Measurements from ENCODE around the gene ABCA6. TPM values are rescaled to one million over a fixed set of nuclear protein-coding genes. Genes with fewer than 3 reads are reported as not detected.
A peak's percentile ranks its signal among the peaks of the same experiment; 100 is the strongest.
"Not testable (repeated sequence)": the region's sequence is repeated elsewhere in the genome, so short reads cannot be mapped to it uniquely, and the experiment has no call there.

The ABCA6 gene, protein sequence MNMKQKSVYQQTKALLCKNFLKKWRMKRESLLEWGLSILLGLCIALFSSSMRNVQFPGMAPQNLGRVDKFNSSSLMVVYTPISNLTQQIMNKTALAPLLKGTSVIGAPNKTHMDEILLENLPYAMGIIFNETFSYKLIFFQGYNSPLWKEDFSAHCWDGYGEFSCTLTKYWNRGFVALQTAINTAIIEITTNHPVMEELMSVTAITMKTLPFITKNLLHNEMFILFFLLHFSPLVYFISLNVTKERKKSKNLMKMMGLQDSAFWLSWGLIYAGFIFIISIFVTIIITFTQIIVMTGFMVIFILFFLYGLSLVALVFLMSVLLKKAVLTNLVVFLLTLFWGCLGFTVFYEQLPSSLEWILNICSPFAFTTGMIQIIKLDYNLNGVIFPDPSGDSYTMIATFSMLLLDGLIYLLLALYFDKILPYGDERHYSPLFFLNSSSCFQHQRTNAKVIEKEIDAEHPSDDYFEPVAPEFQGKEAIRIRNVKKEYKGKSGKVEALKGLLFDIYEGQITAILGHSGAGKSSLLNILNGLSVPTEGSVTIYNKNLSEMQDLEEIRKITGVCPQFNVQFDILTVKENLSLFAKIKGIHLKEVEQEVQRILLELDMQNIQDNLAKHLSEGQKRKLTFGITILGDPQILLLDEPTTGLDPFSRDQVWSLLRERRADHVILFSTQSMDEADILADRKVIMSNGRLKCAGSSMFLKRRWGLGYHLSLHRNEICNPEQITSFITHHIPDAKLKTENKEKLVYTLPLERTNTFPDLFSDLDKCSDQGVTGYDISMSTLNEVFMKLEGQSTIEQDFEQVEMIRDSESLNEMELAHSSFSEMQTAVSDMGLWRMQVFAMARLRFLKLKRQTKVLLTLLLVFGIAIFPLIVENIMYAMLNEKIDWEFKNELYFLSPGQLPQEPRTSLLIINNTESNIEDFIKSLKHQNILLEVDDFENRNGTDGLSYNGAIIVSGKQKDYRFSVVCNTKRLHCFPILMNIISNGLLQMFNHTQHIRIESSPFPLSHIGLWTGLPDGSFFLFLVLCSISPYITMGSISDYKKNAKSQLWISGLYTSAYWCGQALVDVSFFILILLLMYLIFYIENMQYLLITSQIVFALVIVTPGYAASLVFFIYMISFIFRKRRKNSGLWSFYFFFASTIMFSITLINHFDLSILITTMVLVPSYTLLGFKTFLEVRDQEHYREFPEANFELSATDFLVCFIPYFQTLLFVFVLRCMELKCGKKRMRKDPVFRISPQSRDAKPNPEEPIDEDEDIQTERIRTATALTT (N-terminal part only)
- total RNA-seq, result 32.0 and 100 TPM in 2 replicates

DNA sequence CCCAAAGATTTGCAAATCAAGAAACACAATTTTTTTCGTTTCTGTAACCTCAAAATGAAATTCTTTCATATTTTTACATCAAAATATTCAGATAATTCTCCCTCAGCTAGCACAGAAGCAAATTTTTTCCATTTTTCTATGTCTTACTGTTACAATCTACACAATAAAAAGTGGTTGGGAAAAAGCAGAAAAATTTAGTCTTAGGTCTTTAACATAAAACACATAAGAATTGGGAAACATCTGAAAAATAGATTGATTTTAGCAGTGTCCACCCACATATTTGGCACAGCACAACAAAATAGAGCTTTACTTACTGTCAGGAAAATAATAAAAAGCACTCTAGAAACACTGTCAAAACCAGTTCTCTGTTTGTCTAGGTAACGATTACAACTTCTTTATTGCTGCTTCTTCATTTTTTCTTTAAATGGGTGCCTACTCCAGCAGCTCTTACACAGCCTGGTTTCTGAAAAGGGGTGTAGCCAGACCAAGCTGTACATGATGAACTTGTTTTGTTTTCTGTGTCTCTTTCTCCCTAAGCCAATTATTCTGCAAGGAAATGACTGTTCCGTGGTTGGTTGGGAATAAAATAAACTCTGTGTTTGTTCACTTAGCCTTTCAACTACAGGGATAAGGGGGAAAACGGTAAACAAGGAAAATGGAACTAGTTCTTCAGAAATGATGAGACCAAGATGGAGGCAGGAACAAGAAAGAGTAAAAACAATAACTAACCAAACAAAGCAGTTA lies at the start of gene ABCA6:
Gene ABCA6 (minus strand): TSS at position 465 of the 744 bp plus-strand sequence. CDS start 1,192 bp downstream, outside the sequence.
- DNase-seq (ENCODE audit: low read depth, low spot score), result peak; percentile 60

- no peak for DNase-seq (ENCODE audit: low read depth, low spot score)
Observed at GRCh38 chr17:69188796-69189195, 47.1 kb upstream of the ABCA6 start.

DNA sequence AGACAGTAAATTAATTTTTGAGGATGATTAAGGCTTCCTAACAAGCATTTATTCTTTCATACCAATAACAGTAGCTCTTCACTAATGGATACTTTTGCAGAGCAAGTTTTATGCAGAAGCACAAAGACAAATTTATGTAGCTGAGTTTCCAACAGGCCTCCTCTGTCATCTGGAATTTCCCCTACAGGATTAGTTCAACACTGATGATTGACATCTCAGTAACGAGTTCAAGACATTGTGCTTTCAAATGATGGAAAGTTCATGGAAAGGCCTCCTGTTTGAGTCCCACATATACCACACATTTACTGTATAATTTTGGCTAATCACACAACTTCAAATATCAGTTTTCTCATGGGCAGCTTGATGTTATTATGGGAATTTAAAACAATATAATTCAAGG lies 46.4 kb upstream of the ABCA6 start:
- no peak for DNase-seq (ENCODE audit: low read depth, low spot score)

GRCh38 chr17:69187294-69187693 lies 45.6 kb upstream of the ABCA6 start:
- no peak for DNase-seq (ENCODE audit: low read depth, low spot score)

GRCh38 chr17:69179227-69179952 lies 37.7 kb upstream of the ABCA6 start:
- DNase-seq (ENCODE audit: low read depth, low spot score), result no peak

GRCh38 chr17:69176457-69176795 lies 34.7 kb upstream of the ABCA6 start:
- DNase-seq (ENCODE audit: low read depth, low spot score), result no peak

- DNase-seq (ENCODE audit: low read depth, low spot score), result no peak
Observed at GRCh38 chr17:69175625-69176456, 34.1 kb upstream of the ABCA6 start.

DNA sequence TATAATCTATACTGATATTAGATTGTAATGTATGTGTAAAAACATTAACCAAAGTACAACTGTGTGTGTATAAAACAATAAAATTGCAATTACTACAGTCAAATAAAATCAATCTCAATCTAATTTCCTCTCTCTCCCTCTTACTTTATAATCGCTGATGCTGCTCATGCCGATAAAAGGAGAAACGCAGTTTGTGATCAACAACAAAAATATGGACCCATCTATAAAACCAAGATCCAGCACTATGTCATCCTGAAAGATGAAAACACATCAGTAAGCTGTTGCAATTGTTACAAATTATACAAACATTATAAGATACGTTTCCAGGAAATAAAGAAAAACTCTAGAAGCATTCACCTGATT lies 33.5 kb upstream of the ABCA6 start:
- no peak for DNase-seq (ENCODE audit: low read depth, low spot score)

- DNase-seq (ENCODE audit: low read depth, low spot score), result no peak
Observed at GRCh38 chr17:69173118-69173517, 31.4 kb upstream of the ABCA6 start.

- DNase-seq (ENCODE audit: low read depth, low spot score), result no peak
Observed at GRCh38 chr17:69170377-69170776, 28.7 kb upstream of the ABCA6 start.

DNA sequence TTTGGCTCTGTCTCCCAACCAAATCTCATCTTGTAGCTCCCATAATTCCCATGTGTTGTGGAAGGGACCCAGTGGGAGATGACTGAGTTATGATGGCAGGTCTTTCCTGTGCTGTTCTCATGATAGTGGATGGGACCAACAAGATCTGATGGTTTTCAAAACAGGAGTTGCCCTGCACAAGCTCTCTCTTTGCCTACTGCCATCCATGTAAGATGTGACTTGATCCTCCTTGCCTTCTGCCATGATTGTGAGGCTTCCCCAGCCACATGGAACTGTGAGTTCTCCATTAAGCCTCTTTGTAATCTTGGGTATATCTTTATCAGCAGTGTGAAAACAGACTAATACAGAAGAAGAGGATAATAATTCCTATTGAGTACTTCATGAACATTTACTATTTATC lies 26.9 kb upstream of the ABCA6 start:
- not testable (repeated sequence) for DNase-seq (ENCODE audit: low read depth, low spot score)

DNA sequence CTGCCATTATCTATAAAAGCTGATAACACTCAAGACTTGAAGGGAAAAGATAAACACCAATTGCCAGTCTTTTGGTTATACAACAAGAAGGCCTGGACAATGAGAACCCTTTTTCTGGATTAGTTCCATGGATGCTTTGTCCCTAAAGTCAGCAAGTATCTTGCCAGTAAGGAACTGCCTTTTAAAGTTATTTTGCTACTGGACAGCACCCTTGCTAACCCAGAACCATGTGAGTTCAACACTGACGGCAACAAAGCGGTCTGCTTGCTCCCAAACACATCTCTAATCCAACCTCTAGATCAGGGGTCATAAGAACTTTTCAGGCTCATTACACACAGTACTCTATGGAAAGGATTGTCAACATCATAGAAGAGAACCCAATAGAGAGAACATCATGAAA lies 25.3 kb upstream of the ABCA6 start:
- no peak for DNase-seq (ENCODE audit: low read depth, low spot score)

DNA sequence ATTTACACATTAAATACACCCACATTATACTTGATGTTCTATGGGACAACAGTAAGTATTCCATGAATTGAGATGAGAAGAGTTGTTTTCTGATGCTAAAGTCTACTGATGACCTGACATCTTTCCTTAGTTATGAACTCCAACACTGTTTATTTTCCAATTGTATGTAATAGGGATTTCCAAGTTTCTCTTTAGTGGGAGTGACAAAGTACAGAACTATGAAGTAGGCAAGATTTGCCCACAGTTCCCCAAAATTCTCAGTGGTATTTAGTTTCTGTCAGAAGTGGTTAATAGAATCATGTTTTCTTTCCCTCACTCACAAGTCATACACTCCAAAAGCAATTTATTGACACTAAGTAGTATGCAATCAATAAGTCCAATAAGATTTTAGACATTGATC lies 22.5 kb upstream of the ABCA6 start:
- DNase-seq (ENCODE audit: low read depth, low spot score), result no peak

DNA sequence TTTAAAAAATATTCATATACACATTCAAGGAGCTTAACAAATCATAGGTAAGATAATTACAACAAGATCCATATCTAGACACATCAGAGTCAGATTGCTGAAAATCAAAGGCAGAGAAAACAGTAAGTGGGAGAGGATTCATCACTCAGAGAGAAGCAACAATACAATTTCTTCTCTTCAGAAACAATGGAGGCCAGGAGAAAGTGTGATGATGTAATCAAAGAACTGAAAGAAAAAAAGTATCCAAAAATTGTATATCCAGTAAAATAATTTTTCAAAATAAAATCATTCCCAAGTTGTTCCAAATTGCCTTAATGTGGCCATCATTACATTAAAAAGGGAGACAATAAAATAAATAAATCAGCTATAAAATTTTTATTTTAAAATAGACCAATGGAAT lies 17.7 kb upstream of the ABCA6 start:
- DNase-seq (ENCODE audit: low read depth, low spot score), result no peak

- no peak for DNase-seq (ENCODE audit: low read depth, low spot score)
Observed at GRCh38 chr17:69154267-69154666, 12.6 kb upstream of the ABCA6 start.

DNA sequence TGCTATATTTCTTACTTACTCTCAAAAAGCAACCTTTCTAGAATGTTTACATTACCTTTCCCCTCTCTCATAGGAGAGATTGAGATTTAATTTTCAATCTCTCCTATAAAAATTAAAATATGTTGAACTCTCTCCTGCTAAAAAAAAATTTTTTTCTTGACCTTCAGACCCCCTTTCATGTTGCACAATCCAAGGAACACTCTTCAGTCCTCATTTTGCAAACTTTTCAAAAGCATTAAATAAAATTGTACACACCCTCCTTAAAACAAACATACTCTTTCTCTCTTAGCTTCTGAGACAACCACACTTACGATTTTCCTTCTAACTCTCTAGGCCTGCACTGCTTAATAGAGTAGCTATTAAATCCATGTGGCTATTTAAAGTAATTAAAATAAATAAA lies 8.6 kb upstream of the ABCA6 start:
- DNase-seq (ENCODE audit: low read depth, low spot score), result no peak

- no peak for DNase-seq (ENCODE audit: low read depth, low spot score)
Observed at GRCh38 chr17:69147460-69147859, 5.8 kb upstream of the ABCA6 start.

DNA sequence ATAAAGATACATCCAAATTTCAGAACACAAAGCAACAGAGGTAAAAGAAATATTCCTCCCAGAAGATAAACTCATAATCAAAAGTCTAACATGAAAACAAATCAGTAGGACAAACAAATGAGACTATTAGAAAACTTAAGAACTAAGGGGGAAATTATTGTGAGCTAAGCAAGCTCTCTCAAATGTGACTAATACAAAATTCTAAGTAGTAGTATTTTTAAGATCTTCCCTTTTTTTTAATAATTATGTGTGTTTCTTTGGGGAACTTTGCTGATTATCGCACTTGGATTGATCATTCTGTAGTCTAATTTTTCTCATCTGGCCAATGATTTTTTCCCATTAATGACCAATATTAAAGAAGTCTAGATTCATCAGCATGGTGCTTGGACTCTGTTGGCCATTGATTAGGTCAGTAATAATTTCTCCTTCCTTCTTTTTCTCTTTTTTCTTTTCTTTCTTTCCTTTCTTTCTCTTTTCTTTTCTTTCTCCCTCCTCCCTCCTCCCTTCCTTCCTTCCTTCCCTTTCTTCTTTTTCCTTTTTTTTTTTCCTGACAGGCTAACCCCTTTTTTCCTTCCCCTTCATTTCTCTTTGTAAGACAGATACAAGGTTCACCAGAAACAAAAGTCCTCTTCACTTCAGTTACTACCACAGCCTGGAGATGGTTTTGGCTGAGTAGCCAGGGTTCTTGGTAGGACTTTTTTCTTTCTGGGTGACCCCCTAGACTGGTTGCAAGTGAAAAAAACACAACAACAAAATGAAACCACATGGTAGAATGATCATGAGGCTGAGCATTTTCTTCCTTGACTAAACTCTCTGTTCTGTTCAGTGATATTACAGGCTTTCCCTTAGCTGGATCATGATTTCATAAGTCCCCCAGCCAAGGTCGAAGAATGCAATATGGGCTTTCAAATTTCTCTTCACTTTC lies 2.9 kb upstream of the ABCA6 start:
- DNase-seq (ENCODE audit: low read depth, low spot score), result no peak
